ENCODE data around the gene ANKH.

Gene ANKH

GRCh38 chr5:14722923-14723322 is 148.7 kb downstream of the ANKH start:
- Histone ChIP-seq H3K9ac (ENCODE audit: insufficient read length) (no peak overlapping the region), H3K4me3 (no peak overlapping the region), H3K36me3 (ENCODE audit: insufficient read depth, low read length) (no peaks in the 10 kb centered on the region), H3K27ac (no peak overlapping the region), H3K9me3 (ENCODE audit: low read depth, low read length) (no peaks in the 10 kb centered on the region)
- no peak for DNase-seq (ENCODE audit: low read depth, low spot score)
- TF ChIP-seq FOXP2 (optimal IDR thresholded peaks at IDR 0.05; ENCODE audit: control extremely low read depth, extremely low read length, insufficient read depth) (no peak), EZH2 (IDR thresholded peaks at IDR 0.05) (no peak), POLR2AphosphoS5 (IDR thresholded peaks at IDR 0.05; ENCODE audit: borderline replicate concordance, low read depth, low read length) (no peak)

GRCh38 chr5:14721990-14722656 is 149.5 kb downstream of the ANKH start:
- no peak for DNase-seq (ENCODE audit: low read depth, low spot score)
- Histone ChIP-seq H3K27ac (no peak overlapping the region), H3K4me3 (no peak overlapping the region), H3K36me3 (ENCODE audit: insufficient read depth, low read length) (no peaks in the 10 kb centered on the region), H3K9me3 (ENCODE audit: low read depth, low read length) (no peaks in the 10 kb centered on the region), H3K9ac (ENCODE audit: insufficient read length) (no peak overlapping the region)
- TF ChIP-seq POLR2AphosphoS5 (IDR thresholded peaks at IDR 0.05; ENCODE audit: borderline replicate concordance, low read depth, low read length): no peak

GRCh38 chr5:14720236-14720923 is 151.2 kb downstream of the ANKH start:
- no peak overlapping the region for H3K4me3 ChIP-seq
- no peaks in the 10 kb centered on the region for H3K36me3 ChIP-seq (ENCODE audit: insufficient read depth, low read length)
- H3K9ac ChIP-seq (ENCODE audit: insufficient read length): no peak overlapping the region
- TF ChIP-seq EZH2 (IDR thresholded peaks at IDR 0.05) (no peak), FOXP2 (optimal IDR thresholded peaks at IDR 0.05; ENCODE audit: control extremely low read depth, extremely low read length, insufficient read depth) (no peak), POLR2AphosphoS5 (IDR thresholded peaks at IDR 0.05; ENCODE audit: borderline replicate concordance, low read depth, low read length) (no peak)
- no peak for DNase-seq (ENCODE audit: low read depth, low spot score)
- no peak overlapping the region for H3K27ac ChIP-seq
- no peaks in the 10 kb centered on the region for H3K9me3 ChIP-seq (ENCODE audit: low read depth, low read length)

GRCh38 chr5:14718778-14719177 is 152.8 kb downstream of the ANKH start:
- H3K4me3 ChIP-seq: no peak overlapping the region
- H3K9me3 ChIP-seq (ENCODE audit: low read depth, low read length): no peaks in the 10 kb centered on the region
- no peaks in the 10 kb centered on the region for H3K36me3 ChIP-seq (ENCODE audit: insufficient read depth, low read length)
- no peak for DNase-seq (ENCODE audit: low read depth, low spot score)
- no peak overlapping the region for H3K9ac ChIP-seq (ENCODE audit: insufficient read length)
- H3K27ac ChIP-seq: no peak overlapping the region
- TF ChIP-seq POLR2AphosphoS5 (IDR thresholded peaks at IDR 0.05; ENCODE audit: borderline replicate concordance, low read depth, low read length): no peak
- no peak for TF ChIP-seq FOXP2 (optimal IDR thresholded peaks at IDR 0.05; ENCODE audit: control extremely low read depth, extremely low read length, insufficient read depth)
- TF ChIP-seq EZH2 (IDR thresholded peaks at IDR 0.05): no peak

GRCh38 chr5:14716755-14717752 is 154.5 kb downstream of the ANKH start:
- Histone ChIP-seq H3K9ac (ENCODE audit: insufficient read length) (no peak overlapping the region), H3K4me3 (no peak overlapping the region), H3K36me3 (ENCODE audit: insufficient read depth, low read length) (no peaks in the 10 kb centered on the region), H3K9me3 (ENCODE audit: low read depth, low read length) (no peaks in the 10 kb centered on the region), H3K27ac (no peak overlapping the region)
- no peak for DNase-seq (ENCODE audit: low read depth, low spot score)
- TF ChIP-seq FOXP2 (optimal IDR thresholded peaks at IDR 0.05; ENCODE audit: control extremely low read depth, extremely low read length, insufficient read depth) (no peak), POLR2AphosphoS5 (IDR thresholded peaks at IDR 0.05; ENCODE audit: borderline replicate concordance, low read depth, low read length) (no peak), EZH2 (IDR thresholded peaks at IDR 0.05) (no peak)

GRCh38 chr5:14715481-14715880 is 156.1 kb downstream of the ANKH start:
- H3K27ac ChIP-seq: no peak overlapping the region
- no peak overlapping the region for H3K9ac ChIP-seq (ENCODE audit: insufficient read length)
- H3K4me3 ChIP-seq: no peak overlapping the region
- no peaks in the 10 kb centered on the region for H3K36me3 ChIP-seq (ENCODE audit: insufficient read depth, low read length)
- H3K9me3 ChIP-seq (ENCODE audit: low read depth, low read length): no peaks in the 10 kb centered on the region
- TF ChIP-seq FOXP2 (optimal IDR thresholded peaks at IDR 0.05; ENCODE audit: control extremely low read depth, extremely low read length, insufficient read depth) (no peak), EZH2 (IDR thresholded peaks at IDR 0.05) (no peak), POLR2AphosphoS5 (IDR thresholded peaks at IDR 0.05; ENCODE audit: borderline replicate concordance, low read depth, low read length) (no peak)
- no peak for DNase-seq (ENCODE audit: low read depth, low spot score)

- no peak for DNase-seq (ENCODE audit: low read depth, low spot score)
- H3K27ac ChIP-seq: no peak overlapping the region
- no peaks in the 10 kb centered on the region for H3K9me3 ChIP-seq (ENCODE audit: low read depth, low read length)
- no peaks in the 10 kb centered on the region for H3K36me3 ChIP-seq (ENCODE audit: insufficient read depth, low read length)
- no peak overlapping the region for H3K9ac ChIP-seq (ENCODE audit: insufficient read length)
- no peak for TF ChIP-seq EZH2 (IDR thresholded peaks at IDR 0.05)
- TF ChIP-seq POLR2AphosphoS5 (IDR thresholded peaks at IDR 0.05; ENCODE audit: borderline replicate concordance, low read depth, low read length): no peak
- no peak for TF ChIP-seq FOXP2 (optimal IDR thresholded peaks at IDR 0.05; ENCODE audit: control extremely low read depth, extremely low read length, insufficient read depth)
- H3K4me3 ChIP-seq: no peak overlapping the region
These were observed 156.9 kb downstream of the ANKH start for GRCh38 chr5:14714706-14715105.

Measured in SK-N-MC (cell line).